Psoas muscle (tissue), 8 donors: ENCODE measurements around the gene DOK3. TPM values are rescaled to one million over a fixed set of nuclear protein-coding genes. Genes with fewer than 3 reads are reported as not detected.

Experiments
- ATAC-seq, 4 donors: fragments of 200-7000 bp; cut with Tn5 transposase; one replicate each; pipeline ENCODE4 v1.9.1; 2020; ENCODE audit warnings: moderate library complexity in 3 of 4, mild to moderate bottlenecking in 2 of 4
- DNase-seq, 2 donors: peaks; one replicate each; pipeline ENCODE4 v3.0.0-alpha.2; 2020
- H3K27ac ChIP-seq: fragments of 200-600 bp; one replicate; pipeline ENCODE4 v1.8.0; 2022
- H3K27me3 ChIP-seq, 3 donors: fragments of 200-600 bp in 1 of 3; one replicate each; pipeline versions ENCODE4 v1.6.1 to v1.8.0; 2013 to 2022; ENCODE audit warnings: low read length in 2 of 3, mild to moderate bottlenecking in 2 of 3, moderate library complexity in 1 of 3; ENCODE audit not compliant: insufficient read depth in 3 of 3
- H3K36me3 ChIP-seq, 2 donors: fragments of 200-600 bp in 1 of 2; one replicate each; pipeline versions ENCODE4 v1.6.1 to v1.8.0; 2013 to 2022; ENCODE audit warnings: low read depth in 1 of 2, mild to moderate bottlenecking in 1 of 2, moderate library complexity in 1 of 2; ENCODE audit not compliant: insufficient read depth in 1 of 2
- H3K4me1 ChIP-seq: fragments of 200-600 bp; one replicate; pipeline ENCODE4 v1.8.0; 2022
- H3K4me3 ChIP-seq: fragments of 200-600 bp; one replicate; pipeline ENCODE4 v1.8.0; 2022; ENCODE audit warnings: mild to moderate bottlenecking
- H3K9me3 ChIP-seq: fragments of 200-600 bp; one replicate; pipeline ENCODE4 v1.8.0; 2022
- CTCF ChIP-seq: fragments of 200-600 bp; IDR thresholded peaks from one replicate; pipeline ENCODE4 v1.8.0; 2022; ENCODE audit warnings: antibody characterized with exemption
- WGBS, 3 donors: extraction: QIAGEN DNeasy Blood & Tissue Kit; methylation state at CpG; one replicate each; pipeline versions ENCODE4 v1.1.6 to v1.1.7; 2013; 5-methylcytosine and 5-hydroxymethylcytosine counted together
- intact Hi-C, 2 donors: fragments of 100-400 bp; cut with DNase I; formaldehyde crosslinking; loops; one replicate each; pipeline versions ENCODE4 v1.11.0 to v1.14.2; 2022
- polyA plus RNA-seq, 3 donors: library from polyadenylated mRNA; stranded (reverse); fragments of 200-250 nt; gene quantifications; one replicate each; pipeline ENCODE4 v1.2.3, GENCODE V29; 2013
- total RNA-seq, 4 donors: library from RNA; stranded (reverse); fragmentation: NEBNext Ultra II Directional in 2 of 4; extraction: Animal tissue kit (Norgen Biotek cat#: 25700) in 2 of 4; gene quantifications; one replicate each; pipeline versions ENCODE4 v1.2.1 to v1.2.4, GENCODE V29; 2021 to 2023
- donor health status: healthy with polysubstance abuse.
- donor health status: DM: no; HTN: no; CAD: no; lungs with moderate emphysema.
- donor health status: Bipolar disorder and iron deficiency.
- donor health status: healthy.
- donor health status: DM: yes; HTN: yes; CAD: no.
- donor health status: DM: no; HTN: no; CAD: no.
- donor health status: DM: no; HTN: no; CAD: no.
- donor health status: DM: yes; HTN: yes; CAD: no.

DOK3 gene
- total and polyA plus RNA-seq, 7 donors: 0.44 to 5.4 (median 3.3) TPM

GRCh38 chr5:177453852-177454396, 55.7 kb downstream of the DOK3 start:
- TF ChIP-seq CTCF: no peak
- 10 to 11% (median 11%) methylated on average over 27 to 31 of the region's 31 CpGs for WGBS, 3 donors
- peaks cover 15% of the 10 kb centered on the region for H3K4me1 ChIP-seq
- DNase-seq: no peak
- no peak for ATAC-seq
- peaks cover 0 to 4% of the 10 kb centered on the region in 2 donors for H3K36me3 ChIP-seq
- peaks cover 0 to 36% (median 0%) of the 10 kb centered on the region in 3 donors for H3K27me3 ChIP-seq
- H3K4me3 ChIP-seq: peak overlapping the region; percentile 70
- H3K9me3 ChIP-seq: no peaks in the 10 kb centered on the region
- no peak overlapping the region for H3K27ac ChIP-seq
- intact Hi-C loops: loop anchor here (1.0 to 10.0 kb wide), 6 partner anchors 47 to 342 kb away; partner anchors contain the start of gene MXD3 (in 1 of the 2)

- DNase-seq (no peak), ATAC-seq (no peak)
- H3K27ac ChIP-seq: no peak overlapping the region
- peaks cover 0 to 45% (median 5%) of the 10 kb centered on the region in 3 donors for H3K27me3 ChIP-seq
- TF ChIP-seq CTCF: no peak
- no peak overlapping the region for H3K4me3 ChIP-seq
- intact Hi-C loops: loop anchor here (1.0 to 10.0 kb wide), 3 partner anchors 49 to 341 kb away; partner anchors contain the start of gene MXD3 (in 1 of the 2)
- WGBS, 3 donors: 69 to 77% (median 71%) methylated on average over 17 of the region's 17 CpGs
- H3K4me1 ChIP-seq: peaks cover 17% of the 10 kb centered on the region
- no peaks in the 10 kb centered on the region for H3K9me3 ChIP-seq
- no peaks in the 10 kb centered on the region for H3K36me3 ChIP-seq
These were observed 56.7 kb downstream of the DOK3 start for GRCh38 chr5:177452688-177453638.

Other genes with a start within 250 kb of the DOK3 start
- 10 to 100 TPM; 14.9 to 21.1 (median 20.1) TPM for gene RAB24, start 206.1 kb downstream of the DOK3 start, total RNA-seq
- gene RAB24, start 206.1 kb downstream of the DOK3 start, polyA plus RNA-seq: 10 to 100 TPM; 29.4 to 38.2 (median 37.4) TPM
- 10 to 100 TPM; 19.9 to 66.8 (median 44.3) TPM for gene PRELID1, start 206.0 kb downstream of the DOK3 start, total RNA-seq
- 100 to 1,000 TPM in 1 of 3 donors, 10 to 100 TPM in 2; 44.3 to 201 (median 56.8) TPM for gene PRELID1, start 206.0 kb downstream of the DOK3 start, polyA plus RNA-seq
- 1 to 10 TPM; 2.3 to 4.2 (median 2.8) TPM for gene MXD3, start 197.9 kb downstream of the DOK3 start, total RNA-seq
- gene MXD3, start 197.9 kb downstream of the DOK3 start, polyA plus RNA-seq: 1 to 10 TPM in 2 of 3 donors, under 1 TPM in 1; 0.80 to 2.1 (median 1.3) TPM
- gene LMAN2, start 158.2 kb downstream of the DOK3 start, total RNA-seq: 10 to 100 TPM; 28.7 to 55.8 (median 43.1) TPM
- 100 to 1,000 TPM; 103 to 193 (median 162) TPM for gene LMAN2, start 158.2 kb downstream of the DOK3 start, polyA plus RNA-seq
- gene RGS14, start 151.9 kb downstream of the DOK3 start, total RNA-seq: 10 to 100 TPM in 3 of 4 donors, 1 to 10 TPM in 1; 5.5 to 23.2 (median 10.5) TPM
- gene RGS14, start 151.9 kb downstream of the DOK3 start, polyA plus RNA-seq: 10 to 100 TPM in 1 of 3 donors, 1 to 10 TPM in 2; 3.6 to 10.0 (median 6.7) TPM
- not detected for gene SLC34A1, start 125.4 kb downstream of the DOK3 start, total RNA-seq
- gene SLC34A1, start 125.4 kb downstream of the DOK3 start, polyA plus RNA-seq: not detected
- gene PFN3, start 109.2 kb downstream of the DOK3 start, total RNA-seq: not detected
- not detected for gene PFN3, start 109.2 kb downstream of the DOK3 start, polyA plus RNA-seq
- gene F12, start 100.3 kb downstream of the DOK3 start, total RNA-seq: under 1 TPM in 1 of 4 donors, not detected in 3; 0.40 TPM
- under 1 TPM; 0.06 to 0.81 (median 0.09) TPM for gene F12, start 100.3 kb downstream of the DOK3 start, polyA plus RNA-seq
- 10 to 100 TPM; 15.8 to 22.6 (median 19.1) TPM for gene GRK6, start 83.2 kb downstream of the DOK3 start, total RNA-seq
- 10 to 100 TPM; 12.3 to 14.6 (median 13.2) TPM for gene GRK6, start 83.2 kb downstream of the DOK3 start, polyA plus RNA-seq
- 1 to 10 TPM in 3 of 4 donors, under 1 TPM in 1; 0.88 to 2.6 (median 1.8) TPM for gene PRR7, start 63.0 kb downstream of the DOK3 start, total RNA-seq
- gene PRR7, start 63.0 kb downstream of the DOK3 start, polyA plus RNA-seq: 1 to 10 TPM in 1 of 3 donors, under 1 TPM in 2; 0.39 to 3.8 (median 0.48) TPM
- gene DBN1, start 36.2 kb downstream of the DOK3 start, total RNA-seq: 10 to 100 TPM; 17.7 to 28.4 (median 24.3) TPM
- 10 to 100 TPM in 2 of 3 donors, 1 to 10 TPM in 1; 8.1 to 20.8 (median 20.1) TPM for gene DBN1, start 36.2 kb downstream of the DOK3 start, polyA plus RNA-seq
- gene PDLIM7, start 12.2 kb downstream of the DOK3 start, total RNA-seq: 100 to 1,000 TPM; 134 to 221 (median 161) TPM
- 100 to 1,000 TPM; 174 to 254 (median 221) TPM for gene PDLIM7, start 12.2 kb downstream of the DOK3 start, polyA plus RNA-seq
- gene DDX41, start 7.1 kb upstream of the DOK3 start, total RNA-seq: 10 to 100 TPM; 37.2 to 41.0 (median 40.2) TPM
- 10 to 100 TPM; 45.6 to 71.6 (median 57.3) TPM for gene DDX41, start 7.1 kb upstream of the DOK3 start, polyA plus RNA-seq
- 10 to 100 TPM; 27.2 to 36.7 (median 30.3) TPM for gene FAM193B, start 44.7 kb upstream of the DOK3 start, total RNA-seq
- 10 to 100 TPM; 26.9 to 31.2 (median 27.0) TPM for gene FAM193B, start 44.7 kb upstream of the DOK3 start, polyA plus RNA-seq
- 10 to 100 TPM; 47.5 to 71.9 (median 56.7) TPM for gene TMED9, start 82.4 kb upstream of the DOK3 start, total RNA-seq
- gene TMED9, start 82.4 kb upstream of the DOK3 start, polyA plus RNA-seq: 100 to 1,000 TPM in 2 of 3 donors, 10 to 100 TPM in 1; 78.3 to 185 (median 115) TPM
- 10 to 100 TPM; 12.7 to 18.5 (median 14.1) TPM for gene B4GALT7, start 90.3 kb upstream of the DOK3 start, total RNA-seq
- gene B4GALT7, start 90.3 kb upstream of the DOK3 start, polyA plus RNA-seq: 10 to 100 TPM; 13.0 to 23.1 (median 15.1) TPM